HL-60/S4 treated with retinoic acid at 250 ng/mL for 4 days and 3 days (cell line): Measurements from ENCODE around the gene IL16.
"Not testable (repeated sequence)": the region's sequence is repeated elsewhere in the genome, so short reads cannot be mapped to it uniquely, and the experiment has no call there.

ENCODE experiments used
- in situ Hi-C: fragments of 300-500 bp; cut with MboI; formaldehyde crosslinking; loops from 2 replicates; pipeline ENCODE4 v1.7.0; 2022; ENCODE audit warnings: low sequenced_read_pairs

IL16 gene

DNA sequence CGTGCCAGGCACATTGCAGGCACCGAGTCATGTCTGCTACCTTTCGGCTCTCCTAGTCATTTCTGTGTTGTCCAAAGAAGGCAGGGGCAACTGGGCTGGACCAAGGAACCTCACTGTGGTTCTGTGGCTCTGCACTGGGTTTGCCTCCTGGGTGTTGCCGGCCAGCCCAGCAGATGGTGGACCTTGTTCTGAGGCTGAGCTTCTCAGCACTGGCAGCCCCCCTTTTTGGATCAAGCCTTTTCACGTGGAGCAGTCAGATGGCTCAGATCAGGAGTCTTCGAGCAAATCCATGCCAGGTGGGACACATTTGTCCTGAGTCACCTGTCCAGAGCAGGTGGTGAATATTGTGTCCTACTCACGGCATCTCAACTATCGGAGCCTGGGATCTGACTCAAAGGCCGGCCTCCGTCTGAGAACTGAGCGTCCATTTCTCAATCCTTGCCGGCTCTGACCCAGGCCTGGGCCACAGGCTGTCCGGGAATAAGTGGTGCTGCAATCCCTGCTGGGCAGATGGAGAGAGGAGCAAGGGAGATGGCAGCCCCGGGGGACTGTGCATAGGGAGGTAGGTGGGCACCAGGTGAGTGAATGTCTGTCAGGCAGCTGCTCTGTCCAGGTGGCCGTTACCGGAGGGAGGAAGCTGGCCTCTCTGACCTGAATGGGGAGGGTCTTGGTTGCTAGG, at the start of gene IL16:
IL16 (plus strand) TSS at position 304 of the 679 bp plus-strand sequence. CDS start 28,521 bp downstream, outside the sequence.
- in situ Hi-C loops = no loop called here

GRCh38 chr15:81151389-81151788, 45.3 kb upstream of the IL16 start:
- in situ Hi-C loops = no loop called here

GRCh38 chr15:81152339-81152738, 44.3 kb upstream of the IL16 start:
- in situ Hi-C loops = no loop called here

DNA sequence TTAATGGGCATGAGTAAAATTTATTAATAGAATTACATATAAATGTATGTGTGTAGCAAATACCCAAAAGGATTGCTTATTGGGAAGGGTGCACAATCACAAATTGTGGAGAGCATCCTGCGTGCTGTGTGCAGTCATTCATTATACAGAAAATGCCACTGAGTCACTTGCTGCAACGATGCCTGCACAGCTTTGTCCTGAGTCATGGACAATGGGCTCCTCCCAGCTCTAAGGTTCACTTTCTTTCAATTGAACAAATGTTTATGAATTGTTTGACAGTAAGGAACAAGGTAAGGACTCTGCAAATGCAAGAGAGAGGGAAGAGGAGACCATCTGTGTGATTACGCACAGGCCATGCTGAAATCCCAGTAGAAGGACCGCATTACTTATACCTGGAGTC, 43.9 kb upstream of the IL16 start:
- in situ Hi-C loops = no loop called here

GRCh38 chr15:81155375-81156218, 41.1 kb upstream of the IL16 start:
- in situ Hi-C loops = no loop called here

- in situ Hi-C loops = no loop called here
Measured at GRCh38 chr15:81156324-81156723, 40.4 kb upstream of the IL16 start.

- in situ Hi-C loops = no loop called here
Measured at GRCh38 chr15:81157195-81157938, 39.3 kb upstream of the IL16 start.

DNA sequence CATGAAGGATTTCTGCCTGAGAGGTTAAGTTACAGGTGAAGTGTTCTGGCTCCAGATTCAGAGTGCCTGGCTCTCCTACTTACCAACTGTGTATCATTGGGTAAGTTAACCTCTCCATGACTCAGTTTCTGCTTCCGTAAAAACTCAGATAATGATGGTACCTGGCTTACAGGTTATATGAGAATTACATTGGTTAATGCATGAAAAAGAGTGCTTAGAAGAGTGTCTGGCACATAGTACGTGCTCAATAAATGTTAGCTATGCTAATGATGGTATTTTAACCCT, 38.8 kb upstream of the IL16 start:
- in situ Hi-C loops = no loop called here

GRCh38 chr15:81158561-81158960, 38.1 kb upstream of the IL16 start:
- in situ Hi-C loops = not testable (repeated sequence)

DNA sequence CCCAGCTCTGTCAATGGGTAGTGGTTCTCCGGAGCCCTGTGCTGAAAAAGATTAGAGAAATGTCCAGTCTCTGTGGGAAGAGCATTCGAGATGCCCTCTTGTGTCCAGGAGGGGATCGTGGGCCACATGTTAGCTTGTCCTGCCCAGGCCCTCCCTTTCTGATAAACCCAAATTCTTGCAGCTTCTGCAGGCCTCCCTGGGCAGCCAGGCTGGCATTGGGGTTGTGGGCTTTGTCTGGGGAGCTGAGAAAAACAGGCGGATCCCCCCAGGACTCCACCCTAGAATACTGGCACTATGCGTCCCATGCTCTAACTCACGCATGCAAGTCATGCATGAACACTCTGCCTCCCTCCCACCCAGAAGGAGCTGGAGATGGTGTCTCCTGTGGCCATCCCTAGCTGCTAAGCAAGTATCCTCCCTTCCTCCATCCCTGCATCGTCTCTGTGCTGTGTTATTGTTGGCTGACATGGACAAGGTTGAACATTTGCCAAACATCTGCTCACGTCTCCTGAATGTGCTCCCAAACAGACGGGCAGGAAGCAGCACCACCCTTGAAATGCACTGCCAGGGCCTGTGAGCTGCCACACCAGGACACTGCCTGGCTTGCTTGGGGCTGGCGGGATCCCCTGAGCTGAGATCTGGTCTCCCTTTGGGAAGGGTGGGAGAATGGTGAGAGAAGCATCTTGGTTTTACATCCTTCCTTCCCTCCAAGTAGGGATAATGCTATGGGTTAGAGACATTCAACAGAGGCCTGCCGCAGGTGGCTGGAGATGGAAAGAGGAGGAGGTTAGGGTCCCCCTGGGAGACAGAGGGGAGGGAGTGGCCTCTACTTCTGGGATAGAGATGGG, 36.1 kb upstream of the IL16 start:
- in situ Hi-C loops = no loop called here

DNA sequence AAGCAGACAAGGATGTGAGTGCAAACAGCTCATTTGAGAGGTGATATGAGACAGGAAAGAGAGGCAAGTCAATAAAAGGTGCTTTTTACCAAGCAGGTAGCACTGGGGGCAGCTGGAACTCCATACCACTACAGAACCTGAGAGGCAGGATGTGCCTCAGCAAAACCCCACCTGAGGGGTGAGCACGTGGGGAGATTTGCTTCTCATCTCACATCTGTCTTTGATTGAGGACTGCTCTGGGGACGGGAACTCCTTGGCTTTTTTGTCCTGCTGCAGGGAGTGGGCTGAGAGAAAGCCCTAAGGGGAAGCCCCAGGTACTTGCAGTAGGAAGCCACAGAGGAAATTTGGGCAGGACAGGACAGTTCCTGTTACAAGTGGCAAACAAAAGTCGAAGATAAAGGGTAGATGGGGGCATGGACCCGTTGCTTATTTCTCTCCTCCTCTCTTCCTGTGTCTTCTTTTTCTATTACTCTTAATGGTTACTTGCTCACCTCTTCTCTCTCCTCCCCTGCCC, 35.5 kb upstream of the IL16 start:
- in situ Hi-C loops = no loop called here

GRCh38 chr15:81161851-81162250, 34.8 kb upstream of the IL16 start:
- in situ Hi-C loops = no loop called here

GRCh38 chr15:81163961-81164800, 32.5 kb upstream of the IL16 start:
- in situ Hi-C loops = no loop called here

DNA sequence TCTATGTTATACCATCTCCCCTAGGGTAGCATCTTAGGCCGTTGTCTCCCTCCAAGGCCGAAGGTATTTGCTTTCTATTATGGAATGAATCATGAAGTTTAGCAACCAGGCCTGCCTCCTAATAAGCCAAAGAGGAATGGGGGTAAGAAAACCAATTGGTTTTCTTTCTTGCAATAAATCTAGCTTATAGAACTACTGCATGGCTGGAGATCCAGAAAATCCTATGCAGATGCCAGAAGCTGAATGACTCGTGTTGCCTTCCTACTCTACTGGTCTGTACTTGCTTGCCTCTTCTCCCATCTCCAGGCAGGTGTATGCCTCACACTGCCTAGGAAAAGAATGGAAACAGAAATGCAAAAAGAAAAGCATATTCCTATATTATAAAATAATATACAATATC, 31.1 kb upstream of the IL16 start:
- in situ Hi-C loops = no loop called here

- in situ Hi-C loops = no loop called here
Measured at GRCh38 chr15:81166636-81167305, 29.9 kb upstream of the IL16 start.

GRCh38 chr15:81168131-81168526, 28.6 kb upstream of the IL16 start:
- in situ Hi-C loops = no loop called here

DNA sequence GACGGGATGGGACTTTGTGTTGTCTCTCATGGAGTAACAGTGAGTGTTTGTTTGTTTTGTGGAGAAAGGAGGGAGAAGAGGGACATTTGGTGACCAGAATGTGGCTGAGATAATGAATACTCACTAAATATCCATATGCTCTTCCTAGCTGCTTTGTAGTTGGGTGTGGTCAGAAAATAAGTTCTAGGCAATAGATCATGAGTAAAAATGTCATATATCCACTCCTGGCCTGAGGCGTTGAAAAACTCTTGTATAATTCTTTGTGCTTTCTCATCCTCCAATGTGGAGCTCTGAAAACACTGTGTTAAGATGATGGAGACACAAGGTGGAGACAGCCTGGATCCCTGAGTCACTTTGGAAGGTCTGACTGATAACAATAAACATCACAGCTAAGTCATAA, 28.0 kb upstream of the IL16 start:
- in situ Hi-C loops = no loop called here

DNA sequence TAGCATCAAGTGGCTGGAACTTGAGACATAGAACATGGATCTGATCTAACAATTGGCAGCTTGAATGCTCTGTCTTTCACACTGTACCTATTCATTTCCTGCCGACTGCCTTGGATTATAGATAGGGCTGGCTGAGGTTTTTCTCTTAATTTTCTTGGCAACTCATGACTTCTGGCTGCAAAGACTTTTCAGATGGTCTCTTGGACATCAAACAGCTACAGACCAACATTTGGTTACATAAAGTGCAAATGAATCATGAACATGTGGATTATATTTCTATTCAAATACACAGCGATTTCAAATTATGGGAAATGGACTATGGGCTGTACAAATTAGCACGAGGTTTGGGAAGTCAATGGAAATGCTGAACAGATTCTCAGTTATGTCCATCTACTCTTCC, 26.2 kb upstream of the IL16 start:
- in situ Hi-C loops = no loop called here

DNA sequence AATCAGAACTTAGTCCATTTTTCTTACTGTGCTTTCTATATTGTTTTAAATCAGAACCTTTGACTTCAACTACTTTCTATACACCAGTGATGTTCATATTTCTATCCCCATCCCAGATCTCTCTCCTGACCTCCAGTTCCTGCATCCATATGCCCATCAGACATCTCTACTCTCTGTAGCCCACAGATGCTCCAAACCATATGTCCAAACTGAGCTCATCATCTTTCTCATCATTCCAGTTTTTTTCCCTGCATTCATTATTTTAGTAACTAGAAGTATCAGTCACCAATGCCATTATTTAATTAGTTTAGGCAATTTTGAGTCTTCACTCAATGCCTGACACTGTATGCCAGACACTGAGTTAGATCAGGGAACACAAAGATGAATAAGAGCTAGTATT, 25.4 kb upstream of the IL16 start:
- in situ Hi-C loops = no loop called here
